ENCODE measurements around the gene NUP214. TPM values are rescaled to one million over a fixed set of nuclear protein-coding genes. Genes with fewer than 3 reads are reported as not detected.
"Not testable (repeated sequence)": the region's sequence is repeated elsewhere in the genome, so short reads cannot be mapped to it uniquely, and the experiment has no call there.

The NUP214 gene
- total and polyA plus RNA-seq, 2 of the 4 experiments (the other 2 are of a cell fraction): 7.9 to 13.4 TPM

- H4K91ac ChIP-seq (ENCODE audit: insufficient read depth, low read depth, low read length); H4K20me1 ChIP-seq (ENCODE audit: insufficient read depth, low read length); POLR2A ChIA-PET (ENCODE audit: unreplicated experiment); in situ Hi-C loops (cut with MboI; ENCODE audit: low sequenced_read_pairs); CTCF ChIA-PET; H3K79me1 ChIP-seq (ENCODE audit: low read depth in 1 of 2, low read length in 2 of 2); DNase-seq; H3K9ac ChIP-seq (ENCODE audit: low read depth, low read length); BruUV-seq (replicated peaks); H3K27ac ChIP-seq (ENCODE audit: insufficient read depth, low read length); H3K23ac ChIP-seq (ENCODE audit: low read depth, low read length); H2BK120ac ChIP-seq (ENCODE audit: low read depth, low read length); H3K9me1 ChIP-seq (ENCODE audit: insufficient read depth, low read length); H2BK5ac ChIP-seq (ENCODE audit: low read depth, low read length, poor library complexity, severe bottlenecking); H3K4me3 ChIP-seq (ENCODE audit: insufficient read depth, low read depth, low read length); H2BK20ac ChIP-seq (ENCODE audit: low read depth, low read length); H4K8ac ChIP-seq (ENCODE audit: low read depth in 2 of 2, low read length in 2 of 2); H3K18ac ChIP-seq (ENCODE audit: low read depth, low read length); H3K4me1 ChIP-seq (ENCODE audit: control insufficient read depth, insufficient read depth, low read length); intact Hi-C loops (cut with micrococcal nuclease); ATAC-seq (ENCODE audit: low read depth); H3K36me3 ChIP-seq (ENCODE audit: control insufficient read depth, insufficient read depth, low read length); H4K5ac ChIP-seq (ENCODE audit: low read depth, low read length); H3K9me3 ChIP-seq (ENCODE audit: control insufficient read depth, insufficient read depth, low read length); H2AK9ac ChIP-seq (replicated peaks; ENCODE audit: low read depth, low read length, poor library complexity); H3K14ac ChIP-seq (replicated peaks; ENCODE audit: low read depth, low read length); H2AFZ ChIP-seq (replicated peaks; ENCODE audit: low read length, poor library complexity); H3K4ac ChIP-seq (ENCODE audit: low read depth, low read length); H3K27me3 ChIP-seq (ENCODE audit: control insufficient read depth, insufficient read depth, low read length); H2AK5ac ChIP-seq (ENCODE audit: low read depth, low read length); H2BK15ac ChIP-seq (ENCODE audit: low read depth, low read length); H3K56ac ChIP-seq (ENCODE audit: extremely low read depth, insufficient read depth, low read length); dilution Hi-C loops (cut with HindIII; ENCODE audit: low sequenced_read_pairs, unreplicated experiment); H3K4me2 ChIP-seq (ENCODE audit: low read depth, low read length): not testable (repeated sequence)
- WGBS, 2 experiments (ENCODE audit: extremely low coverage in 2 of 2, insufficient read length in 1 of 2): no CpG with 5 or more reads among the region's 5 CpGs
Measured at GRCh38 chr9:131244331-131244730, 118.9 kb downstream of the NUP214 start.
